GM19468 (cell line): ENCODE measurements around the gene MYRIP.
"Not testable (repeated sequence)": the region's sequence is repeated elsewhere in the genome, so short reads cannot be mapped to it uniquely, and the experiment has no call there.

Experiments
- ATAC-seq: cut with Tn5 transposase; IDR thresholded peaks from one replicate; pipeline ENCODE4 v1.9.1; 2021; ENCODE audit warnings: mild to moderate bottlenecking, moderate library complexity, moderate number of reproducible peaks; ENCODE audit not compliant: unreplicated experiment; ENCODE audit errors: extremely low read depth

MYRIP gene

DNA sequence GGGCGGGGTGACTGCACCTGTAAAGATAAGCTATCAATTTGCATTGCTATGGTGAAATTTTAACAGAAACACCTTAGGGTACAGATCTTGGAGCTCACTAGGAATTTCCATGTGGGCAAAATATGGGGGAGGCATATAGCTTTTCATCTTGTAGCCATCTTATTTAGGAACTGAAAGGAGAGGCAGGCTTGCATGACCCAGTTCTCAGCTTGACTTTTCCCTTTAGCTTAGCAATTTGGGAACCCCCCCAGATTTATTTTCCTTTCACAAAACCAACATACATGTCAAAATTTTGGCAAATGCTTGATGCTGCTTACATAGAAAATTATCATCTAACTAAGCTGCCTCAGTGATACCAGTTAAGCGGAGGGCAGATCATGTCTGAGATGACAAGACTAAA is 445.1 kb downstream of the MYRIP start:
- ATAC-seq: no peak

DNA sequence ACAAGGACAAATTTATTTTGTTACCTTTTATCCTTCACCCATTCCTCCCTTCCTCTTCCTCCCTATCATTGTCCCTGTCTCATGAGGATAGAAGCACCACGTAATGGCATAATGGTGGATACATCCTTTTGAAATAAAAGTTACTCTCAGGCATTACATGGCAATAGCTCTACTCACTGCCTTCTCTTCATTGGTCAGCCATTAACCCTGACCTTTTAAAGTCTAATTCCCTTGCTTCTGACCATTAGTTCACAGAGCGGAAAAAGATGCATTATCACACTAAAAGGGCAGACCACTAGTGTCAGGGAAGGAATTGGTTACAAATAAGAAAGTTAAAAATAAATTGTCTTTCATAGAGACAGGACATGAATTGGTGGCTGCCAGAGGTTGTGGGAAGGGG is 445.5 kb downstream of the MYRIP start:
- ATAC-seq: no peak

DNA sequence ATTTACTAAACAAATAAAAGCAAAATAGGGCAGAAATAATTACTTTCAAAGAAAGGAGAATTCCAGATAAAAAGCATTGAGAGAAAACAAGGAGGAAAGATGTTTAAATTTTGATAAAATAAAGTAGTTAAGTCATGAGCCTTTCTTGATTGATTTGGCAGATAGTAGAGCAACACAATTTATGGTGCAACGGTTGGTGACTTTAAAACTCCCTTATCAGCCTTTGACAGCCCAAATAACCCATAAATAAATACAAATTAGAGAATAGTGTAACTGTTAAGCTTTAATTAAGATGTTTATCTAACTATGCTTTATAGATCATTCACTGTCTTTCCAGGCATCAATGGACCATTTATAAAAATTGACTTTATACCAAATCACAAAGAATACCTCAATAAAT is 446.1 kb downstream of the MYRIP start:
- ATAC-seq: no peak

DNA sequence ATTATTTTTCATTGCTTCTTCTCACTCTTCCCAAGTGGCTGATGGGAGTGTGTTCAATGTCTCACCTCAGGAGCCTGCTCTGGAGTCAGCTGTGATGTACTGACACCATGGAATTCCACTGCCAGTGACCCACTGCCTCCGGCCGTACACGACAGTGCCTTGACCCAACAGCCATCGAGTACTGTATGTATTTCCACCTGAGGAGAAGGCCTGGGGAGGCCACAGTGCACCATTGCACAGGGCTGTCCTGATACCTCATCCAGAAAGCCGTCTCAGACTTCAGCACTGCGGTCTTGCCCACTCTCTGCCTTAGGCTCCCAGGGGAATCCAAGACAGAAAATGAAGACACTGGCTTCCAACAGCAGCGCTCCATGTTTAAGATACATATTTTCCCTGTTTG is 448.7 kb downstream of the MYRIP start:
- ATAC-seq: no peak

- ATAC-seq: no peak
Measured at GRCh38 chr3:40258555-40258954, 449.1 kb downstream of the MYRIP start.

- ATAC-seq: no peak
Measured at GRCh38 chr3:40262331-40262730, 452.9 kb downstream of the MYRIP start.

- ATAC-seq: no peak
Measured at GRCh38 chr3:40264451-40264850, 455.0 kb downstream of the MYRIP start.

DNA sequence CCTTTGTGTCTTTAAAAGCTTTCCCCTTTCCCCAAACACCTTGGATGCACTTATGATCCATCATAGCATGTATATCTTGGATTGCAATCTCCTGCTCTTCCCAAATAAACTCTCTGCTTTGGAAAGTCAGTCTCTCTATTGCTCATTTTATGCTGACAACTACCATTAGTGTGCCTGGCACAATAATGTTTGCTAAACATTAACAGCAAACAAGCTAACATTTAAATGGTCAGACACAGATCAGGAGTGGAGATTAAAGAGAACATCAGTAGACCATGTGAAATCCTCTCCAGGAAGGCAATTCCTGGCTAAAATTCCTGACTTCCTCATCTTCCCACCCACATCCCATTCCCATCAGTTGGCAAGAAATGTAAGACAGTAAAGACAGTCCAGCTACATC is 455.8 kb downstream of the MYRIP start:
- ATAC-seq: no peak

GRCh38 chr3:40267937-40268724 is 458.7 kb downstream of the MYRIP start:
- no peak for ATAC-seq

GRCh38 chr3:40268802-40269524 is 459.6 kb downstream of the MYRIP start:
- ATAC-seq: no peak

DNA sequence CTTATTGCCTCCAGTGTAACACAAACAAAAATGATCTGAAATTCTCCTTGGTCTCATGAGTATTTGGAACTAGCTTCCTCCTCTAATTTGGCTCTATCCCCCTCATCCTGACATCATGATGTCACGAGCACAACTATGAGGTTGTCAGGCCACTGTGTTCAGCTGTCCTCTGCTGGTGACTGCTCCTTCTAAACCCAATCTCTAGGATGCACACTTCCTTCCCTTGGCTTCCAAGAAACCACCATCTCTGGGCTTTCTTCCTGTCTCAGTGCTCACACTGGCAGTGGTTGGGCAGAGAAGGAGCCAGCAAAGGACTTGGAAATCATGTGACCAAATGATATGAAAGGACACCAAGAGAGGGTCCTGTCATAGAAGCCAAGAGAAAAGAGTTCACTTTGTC is 469.4 kb downstream of the MYRIP start:
- no peak for ATAC-seq

- no peak for ATAC-seq
Measured at GRCh38 chr3:40281995-40282394, 472.6 kb downstream of the MYRIP start.

DNA sequence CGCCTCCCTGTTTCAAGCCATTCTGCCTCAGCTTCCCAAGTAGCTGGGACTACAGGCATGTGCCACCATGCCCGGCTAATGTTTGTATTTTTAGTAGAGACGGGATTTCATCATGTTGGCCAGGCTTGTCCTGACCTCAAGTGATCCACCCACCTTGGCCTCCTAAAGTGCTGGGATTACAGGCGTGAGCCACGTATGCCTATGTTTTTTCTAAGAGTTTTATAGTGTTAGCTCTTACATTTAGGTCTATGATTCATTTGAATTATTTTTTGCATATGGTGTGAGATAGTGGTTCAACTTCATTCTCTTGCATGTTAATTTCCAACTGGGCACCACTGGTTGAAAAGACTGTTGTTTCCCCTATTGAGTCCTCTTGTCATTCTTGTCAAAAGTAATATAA is 473.6 kb downstream of the MYRIP start:
- ATAC-seq: not testable (repeated sequence)

GRCh38 chr3:40287248-40287647 is 477.8 kb downstream of the MYRIP start:
- no peak for ATAC-seq

- ATAC-seq: no peak
Measured at GRCh38 chr3:40290396-40290795, 481.0 kb downstream of the MYRIP start.

DNA sequence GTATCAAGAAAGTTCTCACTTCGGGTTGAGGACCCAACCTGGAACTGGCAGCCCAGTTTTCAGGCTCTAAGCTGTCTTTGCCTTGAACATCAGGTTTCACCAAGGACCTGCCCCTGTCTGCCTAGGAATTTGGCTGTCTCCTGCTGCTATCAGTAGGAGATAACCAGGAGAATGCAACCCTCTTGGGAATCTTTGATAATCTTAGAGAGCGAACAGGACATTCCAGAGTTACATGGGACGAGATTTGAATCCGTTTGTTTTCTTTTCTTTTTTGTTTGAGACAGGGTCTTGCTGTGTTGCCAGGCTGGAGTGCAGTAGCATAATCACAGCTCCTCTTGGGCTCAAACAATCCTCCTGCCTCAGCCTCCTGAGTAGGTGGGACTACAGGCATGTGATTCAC is 482.1 kb downstream of the MYRIP start:
- no peak for ATAC-seq

DNA sequence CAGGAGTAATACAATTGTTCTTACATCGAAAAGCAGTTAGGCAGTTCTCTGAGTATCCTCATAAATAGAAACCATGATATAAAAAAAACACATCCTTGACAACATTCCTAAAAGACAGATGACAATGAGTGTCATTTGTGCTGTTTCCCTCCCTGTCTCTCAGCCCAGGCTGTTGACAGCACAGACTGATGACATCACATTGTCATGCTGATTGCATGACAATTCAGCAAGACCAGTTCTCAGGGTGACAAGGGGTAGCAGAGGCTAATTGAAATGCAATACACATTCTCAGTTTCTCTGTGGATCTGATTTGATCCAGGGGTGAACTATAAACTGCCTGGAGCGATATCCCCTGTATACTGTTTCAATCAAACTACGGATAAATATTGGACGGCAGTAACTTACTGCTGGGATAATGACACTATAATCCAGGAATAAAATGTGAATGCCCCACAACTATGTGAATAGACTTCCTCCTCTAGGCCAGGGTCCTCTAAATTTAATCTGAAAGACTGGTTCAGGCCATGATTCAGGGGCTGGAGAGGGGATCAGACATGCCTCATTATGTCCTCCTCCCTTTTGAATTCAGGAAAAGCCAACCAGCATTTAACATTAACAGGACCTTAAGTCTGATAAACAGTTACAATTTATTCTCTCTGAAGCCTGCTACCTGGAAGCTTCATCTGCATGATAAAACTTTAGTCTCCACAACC is 483.4 kb downstream of the MYRIP start:
- no peak for ATAC-seq

- no peak for ATAC-seq
Measured at GRCh38 chr3:40294434-40294833, 485.0 kb downstream of the MYRIP start.

DNA sequence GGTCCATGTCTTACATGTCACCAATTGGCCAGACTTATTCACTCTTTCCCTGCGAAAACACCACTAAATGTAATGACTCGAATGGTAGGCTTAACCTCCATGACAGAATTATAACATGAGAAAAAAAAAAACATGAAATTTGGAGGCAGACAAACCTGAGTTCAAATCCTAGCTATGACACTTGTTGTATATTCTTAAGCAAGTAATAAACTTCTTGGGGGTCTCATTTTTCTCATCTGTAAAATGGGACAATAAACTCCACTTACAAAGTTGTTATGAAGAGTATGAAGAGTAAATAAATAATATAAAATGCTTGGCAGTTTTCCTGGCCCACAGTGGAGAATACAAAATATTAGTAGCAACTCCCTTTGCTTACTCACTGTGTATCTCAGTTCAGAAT is 488.7 kb downstream of the MYRIP start:
- no peak for ATAC-seq

- no peak for ATAC-seq
Measured at GRCh38 chr3:40299130-40299720, 489.8 kb downstream of the MYRIP start.
